Measurements from ENCODE around the gene ADCK1.

GRCh38 chr14:77823378-77823777 is 23.5 kb downstream of the ADCK1 start:
- TF ChIP-seq ZNF143 (CRISPR knock-in tag; IDR thresholded peaks at IDR 0.05) (no peak), SNRNP70 (optimal IDR thresholded peaks at IDR 0.05; ENCODE audit: low read depth, low read length) (no peak), JUN (IDR thresholded peaks at IDR 0.05; ENCODE audit: borderline replicate concordance, low read depth, low read length) (no peak), JUN (CRISPR knock-in tag; IDR thresholded peaks at IDR 0.05; ENCODE audit: borderline replicate concordance) (no peak), SETDB1 (IDR thresholded peaks at IDR 0.05; ENCODE audit: low read length) (no peak), USF2 (CRISPR knock-in tag; IDR thresholded peaks at IDR 0.05) (no peak), NR3C1 (CRISPR knock-in tag; IDR thresholded peaks at IDR 0.05) (no peak), CGGBP1 (CRISPR knock-in tag; IDR thresholded peaks at IDR 0.05) (no peak), XRCC5 (IDR thresholded peaks at IDR 0.05; ENCODE audit: low read depth, low read length) (no peak), TCF3 (CRISPR knock-in tag; IDR thresholded peaks at IDR 0.05) (no peak), POLR2AphosphoS5 (IDR thresholded peaks at IDR 0.05; ENCODE audit: control insufficient read depth, insufficient read depth, low read depth, low read length) (no peak)
- TF ChIP-seq, protein P1, sequence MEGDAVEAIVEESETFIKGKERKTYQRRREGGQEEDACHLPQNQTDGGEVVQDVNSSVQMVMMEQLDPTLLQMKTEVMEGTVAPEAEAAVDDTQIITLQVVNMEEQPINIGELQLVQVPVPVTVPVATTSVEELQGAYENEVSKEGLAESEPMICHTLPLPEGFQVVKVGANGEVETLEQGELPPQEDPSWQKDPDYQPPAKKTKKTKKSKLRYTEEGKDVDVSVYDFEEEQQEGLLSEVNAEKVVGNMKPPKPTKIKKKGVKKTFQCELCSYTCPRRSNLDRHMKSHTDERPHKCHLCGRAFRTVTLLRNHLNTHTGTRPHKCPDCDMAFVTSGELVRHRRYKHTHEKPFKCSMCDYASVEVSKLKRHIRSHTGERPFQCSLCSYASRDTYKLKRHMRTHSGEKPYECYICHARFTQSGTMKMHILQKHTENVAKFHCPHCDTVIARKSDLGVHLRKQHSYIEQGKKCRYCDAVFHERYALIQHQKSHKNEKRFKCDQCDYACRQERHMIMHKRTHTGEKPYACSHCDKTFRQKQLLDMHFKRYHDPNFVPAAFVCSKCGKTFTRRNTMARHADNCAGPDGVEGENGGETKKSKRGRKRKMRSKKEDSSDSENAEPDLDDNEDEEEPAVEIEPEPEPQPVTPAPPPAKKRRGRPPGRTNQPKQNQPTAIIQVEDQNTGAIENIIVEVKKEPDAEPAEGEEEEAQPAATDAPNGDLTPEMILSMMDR (IDR thresholded peaks at IDR 0.05 in 2 of 3, conservative IDR thresholded peaks at IDR 0.05 in 1 of 3; ENCODE audit: insufficient read depth in 2 of 3, low read depth in 1 of 3, low read length in 3 of 3), result no peak
- TF ChIP-seq, protein P2, sequence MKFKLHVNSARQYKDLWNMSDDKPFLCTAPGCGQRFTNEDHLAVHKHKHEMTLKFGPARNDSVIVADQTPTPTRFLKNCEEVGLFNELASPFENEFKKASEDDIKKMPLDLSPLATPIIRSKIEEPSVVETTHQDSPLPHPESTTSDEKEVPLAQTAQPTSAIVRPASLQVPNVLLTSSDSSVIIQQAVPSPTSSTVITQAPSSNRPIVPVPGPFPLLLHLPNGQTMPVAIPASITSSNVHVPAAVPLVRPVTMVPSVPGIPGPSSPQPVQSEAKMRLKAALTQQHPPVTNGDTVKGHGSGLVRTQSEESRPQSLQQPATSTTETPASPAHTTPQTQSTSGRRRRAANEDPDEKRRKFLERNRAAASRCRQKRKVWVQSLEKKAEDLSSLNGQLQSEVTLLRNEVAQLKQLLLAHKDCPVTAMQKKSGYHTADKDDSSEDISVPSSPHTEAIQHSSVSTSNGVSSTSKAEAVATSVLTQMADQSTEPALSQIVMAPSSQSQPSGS (CRISPR knock-in tag; IDR thresholded peaks at IDR 0.05), result no peak

All from K562 (cell line).